ENCODE measurements around the gene MAP3K2. TPM values are rescaled to one million over a fixed set of nuclear protein-coding genes. Genes with fewer than 3 reads are reported as not detected.

The MAP3K2 gene
- total RNA-seq, 1 experiment from 2014 or later = 38.7 TPM

GRCh38 chr2:127406454-127406853 lies 18.7 kb upstream of the MAP3K2 start:
- ChIA-PET POLR2A (no interaction called here), CTCF (interaction anchor here (0.7 to 1.3 kb wide), 2 partner anchors 9 to 18 kb away, joined by 5 to 6 read pairs; no protein-coding TSS in a partner anchor)
- H3K27ac Mint-ChIP-seq (ENCODE audit: unreplicated experiment) = no peak overlapping the region
- no peak overlapping the region for H3K4me3 Mint-ChIP-seq (ENCODE audit: unreplicated experiment)
- Histone ChIP-seq H3K36me3 (ENCODE audit: control insufficient read depth, insufficient read depth, low read length) (no peaks in the 10 kb centered on the region), H3K4me3 (ENCODE audit: low read depth, low read length) (no peak overlapping the region), H3K27me3 (replicated peaks; ENCODE audit: control insufficient read depth, insufficient read depth, low read length) (no peaks in the 10 kb centered on the region), H3K4me1 (peaks cover 31% of the 10 kb centered on the region), H3K9me3 (no peaks in the 10 kb centered on the region)
- H3K4me1 Mint-ChIP-seq (ENCODE audit: low read depth, unreplicated experiment) = peaks cover 28% of the 10 kb centered on the region
- no TSS peak for BruUV-seq (replicated peaks)
- H3K36me3 Mint-ChIP-seq (ENCODE audit: insufficient read depth, unreplicated experiment) = no peaks in the 10 kb centered on the region
- TF ChIP-seq, protein P1, sequence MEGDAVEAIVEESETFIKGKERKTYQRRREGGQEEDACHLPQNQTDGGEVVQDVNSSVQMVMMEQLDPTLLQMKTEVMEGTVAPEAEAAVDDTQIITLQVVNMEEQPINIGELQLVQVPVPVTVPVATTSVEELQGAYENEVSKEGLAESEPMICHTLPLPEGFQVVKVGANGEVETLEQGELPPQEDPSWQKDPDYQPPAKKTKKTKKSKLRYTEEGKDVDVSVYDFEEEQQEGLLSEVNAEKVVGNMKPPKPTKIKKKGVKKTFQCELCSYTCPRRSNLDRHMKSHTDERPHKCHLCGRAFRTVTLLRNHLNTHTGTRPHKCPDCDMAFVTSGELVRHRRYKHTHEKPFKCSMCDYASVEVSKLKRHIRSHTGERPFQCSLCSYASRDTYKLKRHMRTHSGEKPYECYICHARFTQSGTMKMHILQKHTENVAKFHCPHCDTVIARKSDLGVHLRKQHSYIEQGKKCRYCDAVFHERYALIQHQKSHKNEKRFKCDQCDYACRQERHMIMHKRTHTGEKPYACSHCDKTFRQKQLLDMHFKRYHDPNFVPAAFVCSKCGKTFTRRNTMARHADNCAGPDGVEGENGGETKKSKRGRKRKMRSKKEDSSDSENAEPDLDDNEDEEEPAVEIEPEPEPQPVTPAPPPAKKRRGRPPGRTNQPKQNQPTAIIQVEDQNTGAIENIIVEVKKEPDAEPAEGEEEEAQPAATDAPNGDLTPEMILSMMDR (IDR thresholded peaks at IDR 0.05; ENCODE audit: insufficient read depth in 1 of 2, low read depth in 1 of 2, low read length in 1 of 2, severe bottlenecking in 1 of 2, unreplicated experiment in 1 of 2) = no peak
- H3K9me3 Mint-ChIP-seq (ENCODE audit: unreplicated experiment) = no peaks in the 10 kb centered on the region
- no peaks in the 10 kb centered on the region for H3K27me3 Mint-ChIP-seq (ENCODE audit: insufficient read depth, unreplicated experiment)
- no peak for DNase-seq
- intact Hi-C loops (cut with micrococcal nuclease; ENCODE audit: unreplicated experiment) = no loop called here

DNA sequence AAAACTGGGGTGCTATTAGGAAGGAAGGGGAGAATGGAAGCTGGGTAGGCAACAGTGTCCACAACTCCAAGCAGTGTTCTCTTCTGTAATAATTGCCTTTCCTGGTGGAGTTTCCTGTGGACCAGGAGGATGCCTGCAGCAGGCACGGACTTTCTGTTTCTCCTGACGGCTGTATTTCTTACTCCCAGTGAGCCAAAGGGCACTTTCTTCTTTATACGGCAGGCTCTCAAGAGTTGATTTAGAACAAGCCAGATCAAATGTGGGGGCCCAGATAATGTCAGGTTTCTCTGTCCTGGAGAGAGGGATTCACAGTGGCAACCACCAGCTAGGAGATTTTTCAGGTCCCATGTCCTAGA lies 17.5 kb upstream of the MAP3K2 start:
- no peak overlapping the region for H3K4me3 ChIP-seq (ENCODE audit: low read depth, low read length)
- Mint-ChIP-seq H3K36me3 (ENCODE audit: insufficient read depth, unreplicated experiment) (no peaks in the 10 kb centered on the region), H3K9me3 (ENCODE audit: unreplicated experiment) (no peaks in the 10 kb centered on the region), H3K27ac (ENCODE audit: unreplicated experiment) (no peak overlapping the region), H3K27me3 (ENCODE audit: insufficient read depth, unreplicated experiment) (no peaks in the 10 kb centered on the region), H3K4me1 (ENCODE audit: low read depth, unreplicated experiment) (peaks cover 16% of the 10 kb centered on the region), H3K4me3 (ENCODE audit: unreplicated experiment) (no peak overlapping the region)
- no peaks in the 10 kb centered on the region for H3K27me3 ChIP-seq (replicated peaks; ENCODE audit: control insufficient read depth, insufficient read depth, low read length)
- POLR2A ChIA-PET = no interaction called here
- CTCF ChIA-PET = interaction anchor here (0.6 kb wide), 1 partner anchor 12 kb away, joined by 4 read pairs; no protein-coding TSS in a partner anchor
- TF ChIP-seq, protein P1 (IDR thresholded peaks at IDR 0.05; ENCODE audit: insufficient read depth in 1 of 2, low read depth in 1 of 2, low read length in 1 of 2, severe bottlenecking in 1 of 2, unreplicated experiment in 1 of 2) = no peak
- H3K4me1 ChIP-seq = peaks cover 20% of the 10 kb centered on the region
- intact Hi-C loops (cut with micrococcal nuclease; ENCODE audit: unreplicated experiment) = no loop called here
- no peaks in the 10 kb centered on the region for H3K9me3 ChIP-seq
- no peaks in the 10 kb centered on the region for H3K36me3 ChIP-seq (ENCODE audit: control insufficient read depth, insufficient read depth, low read length)
- no TSS peak for BruUV-seq (replicated peaks)
- DNase-seq = no peak

DNA sequence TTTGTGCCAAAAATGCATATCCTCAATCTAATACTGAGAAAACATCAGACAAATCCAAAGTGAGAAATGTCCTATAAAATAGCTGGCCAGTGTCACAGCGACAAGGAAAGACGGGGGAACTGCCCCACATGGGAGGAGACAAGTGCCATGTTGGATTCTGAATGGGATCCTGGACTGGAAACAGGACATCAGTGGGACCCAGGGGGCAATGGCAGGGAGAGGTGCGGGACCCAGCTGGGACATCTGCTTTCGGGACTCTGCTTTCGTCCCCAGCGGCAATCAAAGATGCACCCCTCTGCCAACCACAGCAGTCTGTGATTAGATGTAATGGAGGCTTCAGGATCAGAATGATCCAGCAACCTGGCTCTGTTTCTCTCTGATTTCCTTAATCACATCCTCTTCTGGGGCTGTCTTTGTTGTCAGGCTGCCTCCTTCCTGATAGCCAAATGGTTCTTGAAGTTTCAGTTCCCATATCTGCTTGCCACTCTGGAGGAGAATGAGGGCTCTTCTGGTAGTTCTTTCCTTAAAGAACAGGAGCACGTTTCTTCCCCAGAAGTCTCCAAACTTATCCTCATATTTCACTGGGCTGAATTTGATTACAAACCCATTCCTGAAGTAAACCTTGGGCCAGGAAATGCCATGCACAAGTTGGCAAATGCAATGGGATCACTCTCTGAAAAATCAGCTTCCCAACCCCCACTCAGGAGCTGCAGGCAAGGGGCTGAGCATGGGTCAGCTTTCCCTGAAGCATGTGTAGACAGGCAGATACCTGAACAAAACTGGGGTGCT lies 16.9 kb upstream of the MAP3K2 start:
- CTCF ChIA-PET = interaction anchor here (0.6 kb wide), 2 partner anchors 11 to 80 kb away, joined by 3 to 4 read pairs; no protein-coding TSS in a partner anchor
- Mint-ChIP-seq H3K27ac (ENCODE audit: unreplicated experiment) (no peak overlapping the region), H3K9me3 (ENCODE audit: unreplicated experiment) (no peaks in the 10 kb centered on the region), H3K27me3 (ENCODE audit: insufficient read depth, unreplicated experiment) (no peaks in the 10 kb centered on the region), H3K4me3 (ENCODE audit: unreplicated experiment) (no peak overlapping the region), H3K36me3 (ENCODE audit: insufficient read depth, unreplicated experiment) (no peaks in the 10 kb centered on the region), H3K4me1 (ENCODE audit: low read depth, unreplicated experiment) (peaks cover 11% of the 10 kb centered on the region)
- Histone ChIP-seq H3K36me3 (ENCODE audit: control insufficient read depth, insufficient read depth, low read length) (no peaks in the 10 kb centered on the region), H3K27me3 (replicated peaks; ENCODE audit: control insufficient read depth, insufficient read depth, low read length) (no peaks in the 10 kb centered on the region), H3K9me3 (no peaks in the 10 kb centered on the region), H3K4me1 (peaks cover 20% of the 10 kb centered on the region), H3K4me3 (ENCODE audit: low read depth, low read length) (no peak overlapping the region)
- no peak for DNase-seq
- POLR2A ChIA-PET = no interaction called here
- BruUV-seq (replicated peaks) = no TSS peak
- intact Hi-C loops (cut with micrococcal nuclease; ENCODE audit: unreplicated experiment) = no loop called here
- TF ChIP-seq, protein P1 (IDR thresholded peaks at IDR 0.05; ENCODE audit: insufficient read depth in 1 of 2, low read depth in 1 of 2, low read length in 1 of 2, severe bottlenecking in 1 of 2, unreplicated experiment in 1 of 2) = no peak

Measured in Caco-2 (cell line).